ENCODE results near the gene FGGY.

The FGGY gene

DNA sequence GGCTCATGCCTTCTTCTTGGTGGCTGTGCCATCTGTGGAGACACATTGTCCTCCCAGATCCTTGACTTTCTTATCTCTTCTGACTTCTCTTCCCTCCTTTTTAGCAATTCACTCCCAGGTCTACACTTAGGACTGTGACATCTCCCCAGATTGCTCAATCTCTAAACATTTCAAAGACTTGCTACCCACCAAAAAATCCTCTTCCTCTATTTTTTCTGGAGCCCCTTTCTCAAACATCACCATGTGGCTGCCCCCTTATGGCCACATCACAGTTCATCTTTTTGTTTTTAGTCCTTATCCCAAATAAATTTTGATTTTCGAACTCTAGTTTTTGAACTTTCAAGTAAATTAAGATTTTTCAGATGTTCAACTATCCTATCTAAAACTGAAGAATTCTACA, 369.2 kb downstream of the FGGY start:
- no peak for DNase-seq

GRCh38 chr1:59667020-59667419, 370.1 kb downstream of the FGGY start:
- DNase-seq: no peak

GRCh38 chr1:59669752-59670312, 372.9 kb downstream of the FGGY start:
- DNase-seq: no peak

- DNase-seq: no peak
These were observed 373.8 kb downstream of the FGGY start for GRCh38 chr1:59670662-59671061.

- no peak for DNase-seq
These were observed 374.4 kb downstream of the FGGY start for GRCh38 chr1:59671066-59671952.

- no peak for DNase-seq
These were observed 375.0 kb downstream of the FGGY start for GRCh38 chr1:59671953-59672305.

DNA sequence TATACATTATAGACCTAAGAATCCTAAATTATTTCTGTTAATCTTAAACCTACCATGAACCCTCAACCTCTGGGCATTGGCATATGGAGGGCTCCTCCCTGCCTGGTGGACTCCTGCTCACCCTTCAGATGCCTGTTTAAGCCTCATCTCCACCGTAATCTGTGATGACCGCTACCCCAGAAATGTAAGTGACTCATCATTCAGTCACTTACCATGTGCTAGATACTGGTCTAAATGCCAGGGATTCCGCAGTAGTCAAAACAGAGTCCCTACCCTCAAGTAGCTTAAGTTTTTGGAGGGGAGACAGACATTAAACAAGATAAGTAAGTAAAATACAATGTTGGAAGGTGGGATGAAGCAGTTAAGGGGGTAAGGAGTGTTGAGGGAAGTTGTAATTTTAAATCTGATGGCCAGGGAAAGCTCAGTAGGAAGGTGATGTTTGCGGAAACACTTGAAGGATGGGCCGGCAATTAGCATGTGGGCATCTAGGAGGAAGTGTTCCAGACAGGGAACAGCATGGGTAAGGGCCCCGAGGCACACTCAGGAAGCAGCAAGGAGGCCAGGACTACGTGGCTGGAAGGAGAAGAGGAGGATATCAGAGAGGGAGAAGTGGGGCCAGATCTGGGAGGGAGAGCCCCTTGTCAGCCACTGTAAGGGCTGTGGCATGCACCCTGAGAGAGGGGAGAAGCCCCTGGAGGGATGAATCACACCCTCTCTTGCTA, 376.1 kb downstream of the FGGY start:
- no peak for DNase-seq

DNA sequence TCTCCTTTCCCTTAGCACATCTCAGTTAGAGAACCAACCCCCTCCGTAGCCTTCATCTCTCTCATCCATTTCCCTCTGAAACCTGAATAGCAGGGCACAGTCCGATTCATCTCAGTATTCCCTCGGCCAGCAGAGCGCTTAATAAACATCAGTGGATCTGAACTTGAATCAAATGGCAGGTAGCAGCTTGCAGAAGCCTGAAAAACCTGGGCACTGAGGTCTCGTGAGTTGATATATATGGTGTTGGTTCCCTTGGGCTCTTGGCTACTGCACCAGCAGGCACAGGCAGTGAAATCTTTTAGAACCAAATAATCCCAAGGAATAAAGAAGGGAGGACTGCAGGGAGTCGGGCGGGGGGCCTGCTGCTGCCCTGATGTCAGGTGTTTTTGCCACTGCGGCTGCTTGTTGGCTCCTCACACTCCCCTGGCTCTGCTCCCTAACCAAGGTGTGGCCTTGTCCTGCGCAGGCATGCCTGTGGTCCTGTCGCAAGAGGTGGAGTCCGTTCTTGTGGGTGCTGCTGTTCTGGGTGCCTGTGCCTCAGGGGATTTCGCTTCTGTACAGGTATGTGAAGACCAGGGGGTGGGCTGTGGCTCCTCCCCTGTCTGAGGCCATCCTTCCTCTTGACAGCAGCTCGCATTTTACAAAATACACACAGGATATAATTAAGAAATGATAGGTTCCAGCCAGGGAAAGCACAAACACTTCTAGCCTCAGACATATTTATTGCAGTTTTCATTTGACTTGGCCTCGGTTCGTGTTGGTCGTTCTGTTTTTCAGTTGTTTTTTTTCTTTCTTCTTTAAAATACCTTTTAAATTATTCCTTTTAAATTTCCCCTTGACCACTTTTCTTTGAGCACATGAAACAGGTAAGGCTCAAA, 376.9 kb downstream of the FGGY start:
- DNase-seq: no peak

GRCh38 chr1:59674595-59674994, 377.7 kb downstream of the FGGY start:
- DNase-seq: no peak

DNA sequence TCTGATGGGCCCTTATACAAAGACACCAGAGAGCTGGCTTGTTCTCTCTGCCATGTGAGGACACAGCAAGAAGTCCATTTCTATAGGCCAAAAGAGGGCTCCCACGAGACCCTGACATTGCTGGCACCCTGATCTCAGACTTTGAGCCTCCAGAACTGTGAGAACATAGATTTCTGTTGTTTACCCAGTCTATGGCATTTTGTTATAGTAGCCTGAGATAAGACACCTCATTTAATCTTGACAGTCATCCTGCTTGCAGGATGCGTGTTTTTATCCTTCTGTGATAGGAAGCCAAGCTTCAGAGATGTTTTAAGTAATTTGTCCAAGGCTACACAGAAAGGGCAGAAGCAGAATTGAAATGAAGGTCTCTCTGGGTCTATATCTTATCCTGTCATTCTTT, 379.0 kb downstream of the FGGY start:
- no peak for DNase-seq

DNA sequence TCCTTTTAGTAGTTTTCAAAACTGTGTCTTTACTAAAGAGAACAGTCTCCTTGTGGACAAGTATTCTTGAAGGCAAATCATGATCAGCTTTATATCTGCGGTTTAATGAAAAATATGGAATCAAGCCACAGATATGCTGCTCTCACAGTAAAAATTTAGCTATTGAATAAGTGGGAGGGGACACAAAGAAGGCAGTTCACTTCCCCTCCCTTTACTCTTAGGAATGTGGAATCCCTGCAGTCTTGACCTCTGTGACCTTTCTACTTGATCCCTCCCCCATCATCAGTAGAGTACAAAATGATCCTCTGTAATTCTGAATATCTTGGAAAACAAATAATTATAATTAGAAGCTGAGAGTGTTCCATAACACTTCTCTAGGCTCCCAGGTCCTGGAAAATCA, 381.1 kb downstream of the FGGY start:
- DNase-seq: no peak

DNA sequence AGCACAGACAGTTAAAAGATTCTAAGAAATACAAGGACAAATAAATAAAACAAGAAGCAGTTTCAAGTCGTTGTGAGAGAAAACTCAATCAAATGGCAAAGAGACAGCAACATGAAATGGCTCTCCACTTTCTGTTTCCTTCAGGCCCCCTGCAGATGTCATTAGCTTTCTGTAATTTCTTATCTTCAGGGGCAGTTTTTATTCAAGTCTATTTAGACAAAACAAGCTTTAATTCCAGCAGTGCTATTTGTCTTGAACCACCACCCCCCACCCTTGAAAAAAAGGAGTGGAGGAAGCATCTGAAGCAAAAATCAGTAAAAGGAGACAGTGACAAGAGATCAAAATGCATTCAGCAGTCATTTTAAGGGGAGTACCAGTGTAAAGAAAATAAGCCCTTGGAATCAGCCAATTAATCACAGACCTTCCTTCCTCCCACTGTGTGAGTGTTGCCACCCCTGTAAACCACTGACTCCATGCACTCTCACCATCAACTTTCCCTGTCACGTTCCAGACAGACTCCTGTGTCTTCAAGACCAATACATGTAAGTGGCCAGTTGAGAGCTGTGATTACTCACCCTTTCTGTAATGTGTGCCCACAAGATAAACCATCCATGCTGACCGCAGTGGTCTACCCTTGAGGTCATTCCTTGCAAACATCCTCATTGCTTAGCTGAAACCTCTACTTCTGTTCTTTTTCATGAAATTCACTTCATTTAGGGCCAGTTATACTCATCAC, 381.8 kb downstream of the FGGY start:
- DNase-seq: no peak

- DNase-seq: no peak
These were observed 383.1 kb downstream of the FGGY start for GRCh38 chr1:59680044-59680443.

GRCh38 chr1:59682396-59683080, 385.6 kb downstream of the FGGY start:
- no peak for DNase-seq

GRCh38 chr1:59683197-59683596, 386.3 kb downstream of the FGGY start:
- no peak for DNase-seq

- no peak for DNase-seq
These were observed 387.8 kb downstream of the FGGY start for GRCh38 chr1:59684698-59685097.

DNA sequence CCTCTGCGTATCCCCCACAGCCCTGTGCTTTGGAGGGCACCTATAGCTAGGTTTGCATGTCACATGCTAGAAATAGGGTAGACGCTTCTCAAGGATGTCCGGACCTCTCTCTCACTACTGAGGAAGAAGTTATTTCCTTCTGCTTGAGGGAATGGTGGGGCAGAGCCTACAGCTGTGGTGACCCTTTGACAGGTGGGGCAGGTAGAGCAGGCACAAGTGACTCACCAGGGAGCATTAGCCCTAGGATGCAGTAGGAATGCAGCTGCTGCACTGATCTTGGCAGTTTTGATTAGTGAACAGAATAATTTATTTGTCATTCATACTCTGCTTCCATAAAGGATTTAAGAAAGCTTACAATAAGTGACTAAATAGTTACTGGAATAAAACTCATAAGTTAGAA, 388.2 kb downstream of the FGGY start:
- no peak for DNase-seq

DNA sequence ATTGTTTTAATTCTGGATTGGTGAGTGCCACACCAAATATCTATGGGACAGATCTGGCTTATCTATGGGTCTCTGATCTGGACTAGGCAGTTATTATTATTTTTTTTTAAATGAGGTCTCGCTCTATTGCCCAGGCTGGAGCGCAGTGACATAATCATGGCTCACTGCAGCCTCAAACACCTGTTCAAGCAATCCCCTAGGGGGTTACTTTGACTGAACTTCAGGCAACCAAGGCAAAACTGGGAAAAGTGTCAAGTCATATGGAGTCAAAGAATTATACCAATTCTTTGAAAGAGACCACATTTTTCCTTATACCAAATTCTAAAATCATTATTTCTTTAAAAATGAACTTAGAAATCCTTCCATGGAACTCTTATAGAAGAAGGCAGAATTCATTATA, 388.8 kb downstream of the FGGY start:
- DNase-seq: no peak

- DNase-seq: no peak
These were observed 389.3 kb downstream of the FGGY start for GRCh38 chr1:59686170-59686569.

GRCh38 chr1:59686574-59686973, 389.7 kb downstream of the FGGY start:
- DNase-seq: no peak

- no peak for DNase-seq
These were observed 390.2 kb downstream of the FGGY start for GRCh38 chr1:59687081-59687480.

- DNase-seq: no peak
These were observed 392.1 kb downstream of the FGGY start for GRCh38 chr1:59688976-59689375.
